ENCODE measurements around the gene FBXO38.
A peak's percentile ranks its signal among the peaks of the same experiment; 100 is the strongest.

The FBXO38 gene

GRCh38 chr5:148477429-148477828 is 93.7 kb downstream of the FBXO38 start:
- no peak for DNase-seq (ENCODE audit: low read depth)

- no peak for DNase-seq (ENCODE audit: low read depth)
These were observed 98.4 kb downstream of the FBXO38 start for GRCh38 chr5:148482196-148482595.

- DNase-seq (ENCODE audit: low read depth), result peak; percentile 0
These were observed 99.1 kb downstream of the FBXO38 start for GRCh38 chr5:148482697-148483462.

GRCh38 chr5:148483750-148484149 is 100.0 kb downstream of the FBXO38 start:
- DNase-seq (ENCODE audit: low read depth), result no peak

- no peak for DNase-seq (ENCODE audit: low read depth)
These were observed 100.9 kb downstream of the FBXO38 start for GRCh38 chr5:148484651-148485050.

- no peak for DNase-seq (ENCODE audit: low read depth)
These were observed 102.7 kb downstream of the FBXO38 start for GRCh38 chr5:148486456-148486855.

GRCh38 chr5:148488757-148489156 is 105.0 kb downstream of the FBXO38 start:
- no peak for DNase-seq (ENCODE audit: low read depth)

GRCh38 chr5:148491015-148491792 is 107.4 kb downstream of the FBXO38 start:
- DNase-seq (ENCODE audit: low read depth), result peak; percentile 0

GRCh38 chr5:148491793-148492184 is 108.0 kb downstream of the FBXO38 start:
- DNase-seq (ENCODE audit: low read depth), result no peak

- DNase-seq (ENCODE audit: low read depth), result no peak
These were observed 108.6 kb downstream of the FBXO38 start for GRCh38 chr5:148492351-148492750.

Data from CMK (cell line).